Adipocyte (in vitro differentiated cells): Measurements from ENCODE around the gene CALN1.
"Not testable (repeated sequence)": the region's sequence is repeated elsewhere in the genome, so short reads cannot be mapped to it uniquely, and the experiment has no call there.

Source experiments
- DNase-seq: peaks from one replicate; pipeline ENCODE4 v3.0.0-alpha.2; 2015; ENCODE audit warnings: low read depth
- H3K27me3 ChIP-seq: replicated peaks from 2 replicates; pipeline ENCODE4 v1.7.0; 2013; ENCODE audit warnings: mild to moderate bottlenecking, low read length, moderate library complexity; ENCODE audit not compliant: control insufficient read depth, insufficient read depth
- H3K36me3 ChIP-seq: 2 replicates; pipeline ENCODE4 v1.7.0; 2013; ENCODE audit warnings: low read length, mild to moderate bottlenecking, moderate library complexity; ENCODE audit not compliant: control insufficient read depth, insufficient read depth, severe bottlenecking
- H3K4me1 ChIP-seq: 2 replicates; pipeline ENCODE4 v1.7.0; 2013; ENCODE audit warnings: mild to moderate bottlenecking, low read length, moderate library complexity; ENCODE audit not compliant: control insufficient read depth, insufficient read depth
- H3K4me3 ChIP-seq: 2 replicates; pipeline ENCODE4 v1.7.0; 2013; ENCODE audit warnings: mild to moderate bottlenecking, low read length, moderate library complexity
- H3K9ac ChIP-seq: 2 replicates; pipeline ENCODE4 v1.7.0; 2013; ENCODE audit warnings: mild to moderate bottlenecking, low read length, moderate library complexity
- H3K9me3 ChIP-seq: 2 replicates; pipeline ENCODE4 v1.7.0; 2013; ENCODE audit warnings: mild to moderate bottlenecking, low read length, moderate library complexity; ENCODE audit not compliant: control insufficient read depth

Gene CALN1

DNA sequence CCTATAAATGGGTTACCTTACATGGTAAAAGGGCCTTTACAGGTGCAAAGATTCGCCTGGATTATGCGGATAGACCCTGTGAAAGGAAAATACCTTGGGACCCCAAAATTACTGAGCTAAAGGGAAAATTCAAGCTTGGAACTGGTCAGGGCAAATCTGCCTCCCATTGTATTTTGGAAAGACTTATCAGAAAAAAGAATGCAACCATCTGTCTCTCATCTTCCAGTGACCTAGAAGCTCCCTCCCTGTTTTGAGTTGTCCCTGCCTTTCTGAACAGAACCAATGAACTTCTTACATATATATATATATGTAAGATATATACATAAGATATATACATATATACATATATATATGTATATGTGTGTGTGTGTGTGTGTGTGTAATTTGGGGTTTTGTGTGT lies 583.8 kb downstream of the CALN1 start:
- Histone ChIP-seq H3K36me3 (no peaks in the 10 kb centered on the region), H3K9ac (no peak overlapping the region), H3K4me1 (peaks cover 10% of the 10 kb centered on the region), H3K27me3 (no peaks in the 10 kb centered on the region), H3K9me3 (no peaks in the 10 kb centered on the region), H3K4me3 (no peak overlapping the region)
- DNase-seq, result no peak

DNA sequence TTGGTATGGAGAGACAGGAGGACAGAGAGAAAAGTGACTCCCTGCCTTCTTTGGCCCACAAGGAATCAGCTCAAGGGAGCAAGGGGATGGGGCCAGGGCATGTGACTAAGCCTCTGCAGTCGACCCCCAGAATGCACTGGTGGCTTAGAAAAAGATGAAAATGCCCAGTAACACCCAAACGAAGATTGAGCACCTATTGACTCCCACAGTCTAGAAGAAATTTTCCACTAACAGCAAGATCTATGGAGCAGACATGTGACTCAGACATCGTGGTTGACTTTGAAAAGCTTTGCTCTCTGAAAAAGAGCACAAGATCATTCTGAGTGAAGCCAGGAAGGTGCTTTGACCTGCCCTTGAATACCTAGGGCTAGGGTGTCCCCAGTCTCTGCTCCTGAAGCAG lies 586.0 kb downstream of the CALN1 start:
- DNase-seq, result no peak
- Histone ChIP-seq H3K4me1 (peaks cover 14% of the 10 kb centered on the region), H3K4me3 (no peak overlapping the region), H3K9me3 (no peaks in the 10 kb centered on the region), H3K36me3 (no peaks in the 10 kb centered on the region), H3K27me3 (no peaks in the 10 kb centered on the region), H3K9ac (no peak overlapping the region)

DNA sequence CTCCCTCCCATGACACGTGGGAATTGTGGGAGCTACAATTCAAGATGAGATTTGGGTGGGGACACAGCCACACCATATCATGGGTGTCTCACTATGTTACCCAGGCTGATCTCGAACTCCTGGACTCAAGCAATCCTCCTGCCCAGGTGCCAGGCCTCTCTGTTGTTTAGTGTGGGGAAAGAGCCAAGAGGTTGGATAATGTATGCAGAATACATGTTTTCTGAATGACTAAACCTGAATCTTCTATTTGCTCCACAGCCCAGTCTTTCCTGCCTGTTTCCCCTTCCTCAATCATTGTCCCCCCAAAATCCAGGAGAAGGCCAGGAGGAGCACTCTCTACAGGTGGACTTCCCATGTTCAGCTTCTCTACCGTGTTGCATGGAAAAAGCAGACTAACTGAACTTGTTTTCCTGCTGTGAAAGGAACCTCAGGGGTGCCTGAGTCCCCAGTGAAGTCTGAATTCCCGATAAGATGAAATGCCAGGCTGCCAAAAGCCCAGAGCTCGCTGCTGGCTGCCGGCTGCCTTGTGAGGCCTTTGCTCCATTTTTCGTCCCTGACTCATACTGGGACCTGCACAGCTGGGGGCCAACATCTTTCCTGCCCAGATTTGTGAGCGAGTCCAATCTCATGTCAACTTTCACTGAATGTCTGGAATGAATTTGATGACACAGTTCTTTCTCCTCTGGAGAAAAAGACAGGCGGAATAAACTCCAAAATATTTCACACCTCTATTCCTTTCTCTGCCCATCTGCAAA lies 588.0 kb downstream of the CALN1 start:
- peak; percentile 6 for DNase-seq
- Histone ChIP-seq H3K27me3 (no peaks in the 10 kb centered on the region), H3K4me3 (no peak overlapping the region), H3K4me1 (peaks cover 14% of the 10 kb centered on the region), H3K9ac (no peak overlapping the region), H3K9me3 (no peaks in the 10 kb centered on the region), H3K36me3 (no peaks in the 10 kb centered on the region)

DNA sequence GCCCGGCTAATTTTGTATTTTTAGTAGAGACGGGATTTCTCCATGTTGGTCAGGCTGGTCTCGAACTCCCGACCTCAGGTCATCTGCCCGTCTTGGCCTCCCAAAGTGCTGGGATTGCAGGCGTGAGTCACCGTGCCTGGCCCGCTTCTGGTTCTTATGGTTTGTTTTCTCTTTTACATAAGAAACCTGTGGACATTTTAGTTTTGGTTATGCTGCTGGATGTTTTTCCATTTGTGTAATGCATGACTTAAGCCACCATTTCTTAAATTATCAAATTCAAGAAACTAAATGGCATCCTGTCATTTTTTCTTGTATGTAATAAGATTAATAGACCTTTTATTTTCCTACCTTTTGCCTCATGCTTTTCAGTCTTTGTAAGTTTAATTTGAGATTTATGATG lies 589.7 kb downstream of the CALN1 start:
- not testable (repeated sequence) for H3K4me3 ChIP-seq, H3K9ac ChIP-seq, H3K36me3 ChIP-seq, DNase-seq, H3K9me3 ChIP-seq, H3K27me3 ChIP-seq
- peaks cover 14% of the 10 kb centered on the region for H3K4me1 ChIP-seq

GRCh38 chr7:71817916-71818315 lies 594.2 kb downstream of the CALN1 start:
- Histone ChIP-seq H3K4me3 (no peak overlapping the region), H3K27me3 (no peaks in the 10 kb centered on the region), H3K4me1 (peaks cover 4% of the 10 kb centered on the region), H3K9ac (no peak overlapping the region), H3K36me3 (no peaks in the 10 kb centered on the region), H3K9me3 (no peaks in the 10 kb centered on the region)
- DNase-seq, result no peak

GRCh38 chr7:71808115-71808514 lies 604.0 kb downstream of the CALN1 start:
- no peak overlapping the region for H3K9ac ChIP-seq
- no peaks in the 10 kb centered on the region for H3K4me1 ChIP-seq
- peaks cover 7% of the 10 kb centered on the region for H3K9me3 ChIP-seq
- H3K36me3 ChIP-seq, result no peaks in the 10 kb centered on the region
- H3K4me3 ChIP-seq, result no peak overlapping the region
- H3K27me3 ChIP-seq, result no peaks in the 10 kb centered on the region
- DNase-seq, result no peak

- H3K4me3 ChIP-seq, result no peak overlapping the region
- no peak for DNase-seq
- H3K9me3 ChIP-seq, result peaks cover 7% of the 10 kb centered on the region
- no peaks in the 10 kb centered on the region for H3K4me1 ChIP-seq
- no peaks in the 10 kb centered on the region for H3K27me3 ChIP-seq
- no peaks in the 10 kb centered on the region for H3K36me3 ChIP-seq
- no peak overlapping the region for H3K9ac ChIP-seq
Observed at GRCh38 chr7:71804256-71804655, 607.9 kb downstream of the CALN1 start.

DNA sequence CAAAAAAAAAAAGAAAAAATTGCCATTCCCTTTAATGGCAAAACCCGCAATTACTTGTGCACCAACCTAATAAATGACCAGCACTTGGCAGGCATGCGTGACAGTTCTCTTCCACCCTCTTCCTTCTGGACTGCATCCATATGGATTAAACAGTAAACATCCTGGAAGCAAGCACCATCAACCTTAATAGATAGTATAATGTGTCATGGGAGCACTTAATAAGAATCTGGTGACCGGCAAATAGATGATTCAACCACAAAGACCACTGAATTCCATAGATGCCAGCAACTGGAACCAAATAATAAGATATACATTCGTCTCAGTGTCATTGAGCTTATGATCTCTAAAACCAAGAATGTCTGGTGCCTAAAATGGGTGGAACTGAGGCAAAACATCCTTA lies 610.2 kb downstream of the CALN1 start:
- peaks cover 7% of the 10 kb centered on the region for H3K9me3 ChIP-seq
- no peak overlapping the region for H3K9ac ChIP-seq
- H3K36me3 ChIP-seq, result no peaks in the 10 kb centered on the region
- H3K27me3 ChIP-seq, result no peaks in the 10 kb centered on the region
- H3K4me3 ChIP-seq, result no peak overlapping the region
- DNase-seq, result no peak
- no peaks in the 10 kb centered on the region for H3K4me1 ChIP-seq

GRCh38 chr7:71800321-71800720 lies 611.8 kb downstream of the CALN1 start:
- no peaks in the 10 kb centered on the region for H3K36me3 ChIP-seq
- H3K27me3 ChIP-seq, result no peaks in the 10 kb centered on the region
- H3K9ac ChIP-seq, result no peak overlapping the region
- no peak for DNase-seq
- no peaks in the 10 kb centered on the region for H3K4me1 ChIP-seq
- H3K4me3 ChIP-seq, result no peak overlapping the region
- H3K9me3 ChIP-seq, result no peaks in the 10 kb centered on the region

- no peaks in the 10 kb centered on the region for H3K36me3 ChIP-seq
- H3K9ac ChIP-seq, result no peak overlapping the region
- no peak overlapping the region for H3K4me3 ChIP-seq
- H3K4me1 ChIP-seq, result no peaks in the 10 kb centered on the region
- H3K27me3 ChIP-seq, result no peaks in the 10 kb centered on the region
- H3K9me3 ChIP-seq, result peaks cover 5% of the 10 kb centered on the region
- DNase-seq, result no peak
Observed at GRCh38 chr7:71795410-71795809, 616.7 kb downstream of the CALN1 start.

GRCh38 chr7:71793251-71793650 lies 618.9 kb downstream of the CALN1 start:
- Histone ChIP-seq H3K27me3 (no peaks in the 10 kb centered on the region), H3K9me3 (peaks cover 5% of the 10 kb centered on the region), H3K9ac (no peak overlapping the region), H3K4me3 (no peak overlapping the region), H3K36me3 (no peaks in the 10 kb centered on the region), H3K4me1 (no peaks in the 10 kb centered on the region)
- DNase-seq, result no peak

GRCh38 chr7:71787513-71787912 lies 624.6 kb downstream of the CALN1 start:
- Histone ChIP-seq H3K9ac (no peak overlapping the region), H3K9me3 (peaks cover 28% of the 10 kb centered on the region), H3K36me3 (no peaks in the 10 kb centered on the region), H3K27me3 (peaks cover 4% of the 10 kb centered on the region), H3K4me3 (no peak overlapping the region), H3K4me1 (no peaks in the 10 kb centered on the region)
- DNase-seq, result no peak
